HG02588 (cell line): ENCODE data around the gene CRABP1.

Source experiments
- ATAC-seq: cut with Tn5 transposase; IDR thresholded peaks from one replicate; pipeline ENCODE4 v1.9.1; 2021; ENCODE audit warnings: mild to moderate bottlenecking, moderate library complexity; ENCODE audit not compliant: unreplicated experiment

The CRABP1 gene

DNA sequence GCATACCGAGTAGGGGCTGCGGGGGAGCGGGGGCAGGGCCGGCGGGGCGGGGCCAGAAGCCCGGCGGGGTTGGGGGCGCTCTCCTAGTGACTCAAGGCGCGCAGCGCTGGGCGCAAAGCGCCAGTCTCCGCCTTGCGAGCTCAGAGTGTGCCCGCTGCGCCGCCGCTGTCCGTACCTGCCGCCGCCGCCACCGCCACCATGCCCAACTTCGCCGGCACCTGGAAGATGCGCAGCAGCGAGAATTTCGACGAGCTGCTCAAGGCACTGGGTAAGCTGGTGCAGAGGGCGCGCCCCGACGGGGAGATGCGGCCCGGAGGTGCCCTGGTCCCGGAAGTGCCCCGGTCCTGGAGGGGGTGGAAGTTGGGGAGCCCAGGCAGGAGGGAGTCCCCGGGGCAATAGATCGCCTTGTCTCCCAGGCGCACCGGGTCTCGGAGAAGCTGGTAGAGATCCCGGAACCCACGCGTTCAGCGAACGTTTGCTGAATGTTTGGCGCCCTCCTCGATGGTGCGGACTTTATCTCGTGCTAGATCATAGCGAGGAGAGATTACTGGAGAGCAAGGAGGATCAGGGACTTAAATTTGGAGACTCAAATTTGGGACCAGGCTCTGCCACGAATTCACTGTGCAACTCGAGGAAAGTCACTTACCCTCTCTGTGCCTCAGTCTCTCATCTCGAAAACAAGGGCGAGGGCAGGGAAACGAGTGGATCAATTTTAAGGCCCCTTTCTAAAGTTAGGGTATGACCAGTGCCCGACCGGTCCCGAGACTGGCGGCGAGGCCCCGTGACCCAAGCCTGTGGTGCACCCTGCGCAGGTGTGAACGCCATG, at the start of gene CRABP1:
Gene CRABP1, plus strand, starts transcription at position 123 of the 826 bp plus-strand sequence. Its CDS starts 76 bp downstream, at position 199.
- no peak for ATAC-seq

DNA sequence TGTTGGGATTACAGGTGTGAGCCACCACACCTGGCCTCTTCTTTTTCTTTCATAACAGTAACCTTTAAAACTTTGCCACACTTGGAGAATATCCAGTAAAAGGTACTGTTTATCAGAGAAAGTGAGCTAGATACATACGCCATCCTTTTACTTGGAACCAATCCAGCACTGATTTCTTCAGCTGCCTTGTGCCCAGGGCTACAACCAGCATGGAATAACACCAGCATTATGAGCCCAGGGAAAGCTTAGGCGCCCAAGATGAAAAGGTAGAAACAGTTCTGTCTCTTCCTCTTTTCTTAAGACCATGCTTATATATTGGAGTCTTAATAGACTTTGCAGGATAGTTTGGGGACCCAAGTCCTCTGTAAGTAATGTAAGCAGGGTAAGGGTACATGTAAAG, 49.1 kb upstream of the CRABP1 start:
- no peak for ATAC-seq

DNA sequence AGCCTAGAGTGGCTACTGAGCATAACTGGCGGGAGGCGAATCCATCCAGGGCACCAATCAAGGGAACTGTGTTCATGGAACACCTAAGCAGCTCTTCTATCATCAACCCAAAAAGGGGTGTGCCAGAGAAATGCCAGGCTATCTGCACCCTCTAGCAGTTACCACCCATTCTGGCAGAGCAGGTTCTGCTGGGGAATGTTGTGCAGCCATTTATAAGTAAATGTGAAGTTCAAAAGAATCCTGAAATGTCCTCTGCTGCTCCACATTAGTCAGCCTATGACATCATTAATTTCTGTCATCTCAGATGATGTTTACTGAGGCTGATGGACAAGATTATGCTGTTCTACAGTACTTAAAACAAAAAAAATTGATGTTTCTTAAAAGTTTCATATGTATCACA, 48.5 kb upstream of the CRABP1 start:
- no peak for ATAC-seq

DNA sequence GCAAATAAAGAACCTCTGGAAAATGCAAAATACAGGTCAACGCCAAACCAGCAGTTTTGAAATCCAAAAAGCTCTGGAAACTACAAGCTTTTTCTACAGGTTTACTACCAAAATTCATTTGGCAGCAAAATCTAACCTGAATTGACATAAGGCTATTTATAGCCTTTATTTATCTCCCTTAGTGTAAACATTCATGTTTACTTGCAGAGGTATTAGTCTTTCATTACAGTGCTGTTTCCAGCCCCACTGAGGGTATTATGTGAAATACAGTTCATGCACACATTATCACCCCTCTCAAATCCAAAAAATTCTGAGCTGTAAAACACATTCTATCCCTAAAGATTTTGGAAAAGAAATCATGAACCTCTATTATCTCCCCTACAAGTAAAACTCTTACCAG, 47.9 kb upstream of the CRABP1 start:
- no peak for ATAC-seq

DNA sequence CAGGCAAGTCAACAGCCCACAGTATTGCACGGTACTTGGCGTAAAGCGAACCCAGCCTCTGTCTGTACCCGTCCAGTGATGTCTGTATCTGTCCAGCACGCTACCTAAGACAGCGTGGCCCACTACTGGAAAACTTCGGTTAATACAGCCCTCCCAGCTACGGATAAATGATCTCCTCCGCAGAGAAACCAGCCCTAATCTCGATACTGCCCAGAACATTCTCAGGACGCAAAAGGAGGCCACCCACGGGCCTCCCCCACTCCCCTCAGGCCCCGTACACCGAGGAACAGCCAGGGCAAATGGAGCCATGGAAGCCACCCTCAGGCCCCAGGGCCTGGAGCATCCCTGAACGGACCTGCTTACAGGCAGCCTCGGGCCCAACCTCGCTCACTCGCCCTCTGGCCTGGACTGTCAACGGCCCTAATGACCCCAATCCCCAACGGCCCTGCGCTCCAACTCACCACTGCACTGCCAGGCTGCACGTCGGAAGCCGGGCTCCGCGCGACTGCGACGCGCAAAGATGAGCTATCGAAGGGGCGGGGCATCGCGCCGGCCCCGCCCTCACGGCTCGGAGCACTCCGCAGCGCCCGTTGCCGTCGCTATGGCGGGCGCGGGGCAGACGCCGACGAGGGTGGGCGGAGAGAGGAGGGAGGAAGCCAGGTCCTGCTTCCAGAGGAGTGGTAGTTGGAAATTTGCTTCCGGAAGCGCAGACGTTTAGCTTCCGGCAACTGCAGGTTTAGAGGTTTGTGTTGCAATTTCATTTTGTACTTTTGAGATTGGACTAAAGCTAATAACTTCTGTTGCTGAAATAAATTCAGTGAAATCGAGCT, 40.8 kb upstream of the CRABP1 start, which contains the start of gene SKIC8:
Gene SKIC8, minus strand, starts transcription at position 509 of the 830 bp plus-strand sequence. CDS start 3,923 bp downstream, outside the sequence.
- peak; percentile 81 for ATAC-seq

DNA sequence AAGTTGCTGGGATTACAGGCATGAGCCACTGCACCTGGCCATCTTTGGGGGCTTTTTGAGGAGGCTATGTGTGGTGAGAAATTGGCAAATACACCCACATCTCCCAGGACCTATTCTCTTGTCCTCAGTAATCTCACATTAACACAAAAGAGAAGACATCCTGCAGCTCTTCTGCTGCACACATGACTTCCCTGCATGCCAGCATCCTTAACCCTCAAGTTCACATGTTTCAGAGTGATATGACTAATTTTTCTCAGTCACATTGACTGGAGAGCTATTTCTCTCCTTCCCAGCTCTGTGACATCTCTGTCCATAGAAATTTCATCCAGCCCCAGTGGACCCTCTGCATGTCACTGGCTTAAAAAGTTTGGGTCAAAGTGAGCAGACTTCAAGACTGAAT, 38.8 kb upstream of the CRABP1 start:
- no peak for ATAC-seq

DNA sequence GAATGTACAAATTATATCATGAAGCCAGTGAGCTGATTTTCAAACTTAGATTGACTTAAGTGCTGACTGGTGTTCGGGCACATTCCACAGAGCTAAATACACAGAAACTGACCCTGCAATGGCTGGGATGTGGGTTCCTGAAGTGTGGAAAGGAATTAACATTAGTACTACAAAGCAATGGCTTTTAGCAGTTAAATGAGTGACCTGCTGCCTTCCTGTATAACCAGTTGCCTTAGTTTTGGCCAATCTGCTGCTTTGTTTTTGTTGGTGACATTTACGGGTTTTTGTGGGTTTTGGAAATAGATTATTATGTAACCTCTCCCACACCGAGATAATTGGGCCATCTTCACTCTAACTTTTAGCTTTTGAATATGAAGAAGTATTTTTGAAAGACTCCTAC, 38.3 kb upstream of the CRABP1 start:
- ATAC-seq = no peak

DNA sequence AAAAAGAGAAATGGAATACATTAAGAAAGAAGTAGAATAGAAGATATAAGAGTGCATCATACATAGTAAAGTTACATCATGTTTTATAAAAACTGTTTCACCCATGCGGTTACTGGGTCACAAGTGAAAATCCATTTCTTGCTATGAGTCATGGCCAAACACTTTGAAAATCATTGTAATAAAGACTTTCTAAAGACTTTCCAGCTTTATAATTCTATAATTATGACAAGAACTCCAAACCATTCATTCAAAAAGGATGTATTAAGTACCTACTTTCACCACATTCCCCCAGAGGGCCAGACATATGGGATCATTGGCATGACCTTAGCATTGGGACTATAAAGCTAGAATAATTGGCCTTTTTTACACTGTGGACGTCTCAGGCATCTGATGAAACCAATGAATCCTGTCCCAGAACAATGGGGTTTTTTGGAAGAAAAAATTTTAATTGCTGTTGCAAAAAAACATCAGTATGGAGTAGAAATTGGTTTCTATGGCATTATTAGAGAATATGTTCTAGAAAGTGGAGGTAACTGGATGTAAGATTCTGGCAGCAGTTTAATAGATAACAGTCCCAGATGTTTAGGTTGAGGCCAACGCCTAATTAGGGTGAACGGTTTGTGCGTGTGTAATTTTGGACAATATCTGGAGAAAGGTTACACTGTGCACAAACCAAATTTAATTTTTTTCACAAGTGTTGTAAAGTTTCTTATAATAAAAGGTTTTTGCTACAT, 37.4 kb upstream of the CRABP1 start:
- ATAC-seq = no peak

DNA sequence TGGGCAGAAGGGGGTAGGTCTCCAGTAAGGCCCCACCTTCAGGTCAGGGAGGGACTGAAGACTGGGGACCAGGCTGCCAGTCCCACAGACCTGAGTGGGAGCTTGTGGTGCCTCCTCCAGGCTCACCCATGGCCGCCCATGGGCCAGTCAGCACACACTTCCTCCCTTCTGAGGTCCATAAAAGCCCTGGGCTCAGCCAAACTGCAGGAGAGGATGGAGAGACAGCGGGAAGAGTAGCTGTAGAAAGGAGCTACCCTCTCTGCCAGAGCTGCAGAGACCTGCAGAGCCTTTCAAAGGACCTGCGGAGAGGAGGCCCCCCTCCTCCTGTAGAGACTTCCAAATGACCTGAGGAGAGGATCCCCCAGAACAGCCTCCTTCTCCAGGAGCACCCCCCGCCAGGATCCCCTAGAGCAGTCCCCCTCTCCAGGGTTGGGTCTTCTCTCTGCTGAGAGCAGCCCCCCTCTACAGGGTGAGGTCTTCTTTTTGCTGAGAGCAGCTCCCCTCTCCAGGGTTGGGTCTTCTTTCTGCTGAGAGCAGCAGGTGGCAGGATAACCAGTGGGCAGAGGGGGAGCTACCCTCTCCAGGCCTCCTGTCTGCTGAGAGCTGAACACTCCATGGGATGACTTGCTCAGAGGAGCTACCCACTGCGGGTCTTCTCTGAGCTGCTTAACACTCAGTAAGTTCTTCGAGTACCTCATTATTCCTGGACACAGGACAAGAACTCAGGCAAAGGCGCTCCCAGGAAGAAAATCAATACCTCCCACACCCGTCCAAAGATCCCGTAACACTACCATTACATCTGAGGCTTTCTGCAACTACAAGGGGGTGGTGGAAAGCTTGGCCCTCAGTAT, 35.7 kb upstream of the CRABP1 start:
- no peak for ATAC-seq

DNA sequence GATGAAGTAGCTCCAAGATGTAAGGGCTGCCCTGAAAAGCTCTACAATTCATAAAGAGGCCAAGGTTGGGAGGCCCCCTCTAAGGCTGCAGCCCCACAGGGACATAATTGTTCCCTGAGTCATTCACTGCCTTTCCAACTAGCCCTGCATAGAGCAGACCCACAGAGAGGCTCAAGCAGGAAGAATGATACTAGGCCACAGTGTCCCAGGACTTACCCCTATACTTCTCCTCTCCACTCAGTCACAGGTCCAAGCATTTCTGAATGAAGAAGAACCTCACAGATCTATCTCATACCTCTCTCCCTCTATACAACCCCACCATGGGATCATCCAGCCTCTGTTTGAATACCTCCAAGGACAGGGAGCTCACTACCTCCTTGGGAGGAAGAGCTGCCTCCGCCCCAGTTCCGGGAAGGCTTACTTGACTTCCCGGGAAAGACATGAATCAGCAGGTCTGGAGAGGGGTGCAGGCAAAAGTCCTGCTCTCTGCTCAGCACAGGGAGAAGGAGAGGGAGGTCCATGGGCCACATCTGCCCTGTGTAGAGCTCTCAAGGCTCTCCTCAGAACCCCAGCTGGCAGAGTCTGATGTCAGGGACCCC, 33.9 kb upstream of the CRABP1 start:
- no peak for ATAC-seq

DNA sequence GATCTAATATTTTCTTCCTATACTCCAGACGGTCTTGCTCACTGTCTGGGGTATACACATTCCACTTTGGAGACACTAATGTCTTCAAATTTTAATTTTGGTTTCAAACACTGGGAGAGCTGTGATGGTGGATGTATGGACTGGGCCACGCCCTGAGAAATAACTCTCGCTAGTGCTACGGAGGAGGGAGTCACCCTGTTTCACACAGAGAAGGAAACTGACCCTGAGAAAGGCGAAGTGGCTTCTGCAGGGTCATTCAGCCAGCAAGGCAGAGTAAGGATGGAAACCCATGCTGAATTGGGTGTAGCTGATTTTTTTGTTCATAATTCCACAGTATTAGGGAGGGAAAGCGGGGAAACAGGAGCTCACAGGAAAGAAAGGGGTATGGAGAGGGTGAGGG, 32.2 kb upstream of the CRABP1 start:
- ATAC-seq = no peak

DNA sequence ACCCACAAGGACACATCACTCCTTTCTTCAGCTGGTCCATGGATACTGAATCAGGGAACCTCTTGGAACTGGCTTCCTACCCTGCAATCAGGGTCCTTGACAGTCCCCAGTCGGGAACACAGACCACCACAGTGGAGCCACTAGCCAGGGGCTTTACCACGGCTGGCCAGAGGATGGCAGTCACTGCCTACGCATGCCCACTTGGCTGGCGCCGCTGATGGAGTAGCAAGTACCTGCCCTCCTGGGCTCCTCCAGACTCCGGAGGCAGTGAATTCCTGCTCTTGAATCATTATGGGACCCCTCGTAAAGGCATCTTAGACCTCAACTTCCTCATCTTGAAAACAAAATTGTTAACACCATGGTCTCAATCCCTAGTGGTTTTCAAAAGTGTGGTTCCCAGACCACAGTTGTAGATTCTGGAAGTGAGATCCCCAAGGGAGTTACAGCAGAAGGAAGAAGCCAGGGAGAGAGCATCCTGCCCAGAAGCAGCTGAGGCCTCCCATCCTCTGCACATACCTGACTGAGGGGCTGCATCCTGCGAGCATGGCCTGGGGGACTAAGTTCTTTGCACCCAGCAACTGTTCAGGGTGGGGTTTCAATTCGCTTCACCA, 31.6 kb upstream of the CRABP1 start:
- ATAC-seq = no peak

DNA sequence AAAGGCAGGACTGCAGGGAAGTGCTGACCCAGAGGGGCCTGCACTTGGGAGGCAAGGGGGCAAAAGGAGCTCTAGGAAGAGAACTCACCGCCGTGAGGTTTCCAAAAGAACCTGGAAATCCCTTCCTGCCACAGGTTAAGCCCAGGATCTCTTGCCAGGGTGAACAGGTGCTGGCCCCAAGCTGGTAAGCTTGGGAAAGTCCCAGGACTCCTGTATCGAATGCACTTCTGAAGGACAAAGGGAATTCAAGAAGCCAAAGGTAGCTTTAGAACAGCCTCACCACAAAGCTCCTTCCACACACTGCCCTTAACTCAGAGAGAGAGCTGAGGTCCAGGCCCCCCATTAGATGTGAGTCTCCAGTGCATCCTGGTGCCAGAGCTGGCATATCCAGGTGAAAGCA, 28.9 kb upstream of the CRABP1 start:
- ATAC-seq = no peak

DNA sequence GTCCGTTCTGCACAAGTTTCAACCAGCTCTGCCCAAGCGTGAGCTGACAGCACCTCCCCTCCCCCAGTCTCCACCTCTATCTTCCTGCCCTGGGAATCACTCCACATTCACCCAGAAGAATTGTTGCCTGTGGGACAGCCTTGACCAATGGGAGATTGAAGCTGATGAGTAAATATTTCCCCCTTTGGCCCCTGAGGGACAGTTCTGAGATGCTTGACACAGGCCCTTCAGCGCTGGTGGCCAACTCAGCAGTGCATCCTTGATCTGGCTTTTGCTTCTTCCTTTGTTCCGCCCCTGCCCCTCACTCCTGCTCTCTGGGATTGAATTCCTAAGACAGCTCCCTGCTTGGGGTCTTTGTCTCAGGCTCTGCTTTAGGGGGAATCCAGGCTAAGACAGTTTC, 27.6 kb upstream of the CRABP1 start:
- no peak for ATAC-seq

DNA sequence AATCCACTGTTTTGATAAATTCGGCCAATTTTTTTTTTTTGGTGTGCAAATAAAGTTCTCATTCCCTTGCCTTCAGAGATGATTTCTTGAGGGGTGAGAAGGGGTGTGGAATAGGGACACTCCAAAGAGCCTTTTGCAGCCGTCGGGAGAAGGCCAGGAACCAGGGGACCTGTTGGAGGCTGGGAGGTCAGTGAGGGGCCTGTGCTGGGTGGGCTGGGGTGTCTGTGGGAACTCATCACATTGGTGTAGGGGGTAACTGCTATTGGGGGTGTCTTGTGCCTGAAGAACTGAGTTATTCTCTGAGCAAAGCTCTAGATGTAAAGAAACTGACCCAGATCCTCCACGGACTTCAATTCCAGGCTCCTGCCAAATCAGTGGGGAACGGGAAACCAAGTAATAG, 27.2 kb upstream of the CRABP1 start:
- ATAC-seq = no peak

DNA sequence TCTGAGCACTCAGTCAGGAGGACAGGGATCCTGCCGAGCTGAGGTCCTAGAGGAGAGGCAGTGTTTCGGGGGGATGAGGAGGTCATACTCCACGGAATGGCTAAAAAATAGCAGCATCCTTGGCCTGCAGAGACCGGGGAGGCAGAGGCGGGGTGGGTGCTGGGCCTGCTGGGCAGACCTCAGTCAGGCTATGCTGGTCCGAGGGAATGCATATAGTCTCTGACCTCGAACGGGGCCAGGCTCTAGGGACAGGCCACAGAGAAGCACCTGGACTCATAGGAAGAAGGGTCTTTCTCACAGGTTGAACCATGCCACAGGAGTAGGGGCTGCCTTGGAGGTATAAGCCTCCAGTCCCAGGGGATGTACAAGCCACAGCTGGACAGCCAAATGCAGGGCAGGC, 26.8 kb upstream of the CRABP1 start:
- no peak for ATAC-seq

DNA sequence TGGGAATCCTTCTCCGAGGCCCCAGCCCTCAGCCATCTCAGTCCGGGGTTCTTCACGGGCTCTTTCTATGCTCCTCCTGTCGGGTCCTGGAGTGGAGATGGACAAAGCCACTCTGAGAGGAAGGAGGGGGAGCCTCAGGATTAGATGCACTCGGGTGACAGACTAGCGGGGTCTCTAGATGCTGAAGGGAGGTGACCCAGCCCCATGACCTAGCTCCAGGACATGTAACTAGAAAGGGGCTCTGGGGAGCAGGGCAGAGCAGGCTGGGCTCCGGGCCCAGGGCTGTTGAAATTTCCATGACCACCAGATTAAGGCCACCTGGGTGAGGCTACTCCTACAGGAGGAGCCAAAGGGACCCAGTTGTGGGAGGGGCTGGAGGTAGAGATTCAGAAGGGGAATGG, 26.0 kb upstream of the CRABP1 start:
- no peak for ATAC-seq

DNA sequence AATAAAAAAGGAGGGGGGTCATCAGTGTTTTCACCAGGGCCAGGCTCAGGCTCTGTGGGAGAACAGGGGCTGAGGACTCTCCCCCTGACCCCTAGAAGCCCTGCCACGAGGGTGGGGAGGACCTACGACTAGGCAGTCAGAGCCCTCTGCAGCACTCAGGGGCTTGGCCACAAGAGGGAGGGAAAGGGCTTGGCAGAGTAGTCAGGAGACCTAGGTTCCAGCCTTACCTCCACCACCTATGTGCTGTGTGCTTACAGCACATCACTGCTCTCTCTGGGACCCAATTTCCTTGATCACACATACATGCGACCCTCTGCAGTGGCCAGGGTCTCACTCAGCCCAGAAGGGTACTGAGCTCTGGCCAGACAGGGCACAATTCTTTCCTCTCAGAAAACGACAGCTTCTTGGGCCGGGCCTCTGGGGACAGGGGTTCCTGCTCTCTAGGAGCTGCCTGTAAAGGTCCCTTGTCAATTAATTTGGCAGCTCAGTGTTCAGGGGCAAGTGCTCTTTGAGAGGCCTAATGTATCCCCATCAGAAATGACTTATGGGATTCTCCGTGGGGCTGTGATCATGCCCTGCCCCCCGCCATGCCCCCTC, 24.4 kb upstream of the CRABP1 start:
- no peak for ATAC-seq
